AG20443 (cell line): ENCODE data around the gene HBG1.
"Not testable (repeated sequence)": the region's sequence is repeated elsewhere in the genome, so short reads cannot be mapped to it uniquely, and the experiment has no call there.

ENCODE experiments used
- DNase-seq: peaks from one replicate; pipeline ENCODE4 v3.0.0; 2012; ENCODE audit warnings: low spot score, mixed read lengths

HBG1 gene

DNA sequence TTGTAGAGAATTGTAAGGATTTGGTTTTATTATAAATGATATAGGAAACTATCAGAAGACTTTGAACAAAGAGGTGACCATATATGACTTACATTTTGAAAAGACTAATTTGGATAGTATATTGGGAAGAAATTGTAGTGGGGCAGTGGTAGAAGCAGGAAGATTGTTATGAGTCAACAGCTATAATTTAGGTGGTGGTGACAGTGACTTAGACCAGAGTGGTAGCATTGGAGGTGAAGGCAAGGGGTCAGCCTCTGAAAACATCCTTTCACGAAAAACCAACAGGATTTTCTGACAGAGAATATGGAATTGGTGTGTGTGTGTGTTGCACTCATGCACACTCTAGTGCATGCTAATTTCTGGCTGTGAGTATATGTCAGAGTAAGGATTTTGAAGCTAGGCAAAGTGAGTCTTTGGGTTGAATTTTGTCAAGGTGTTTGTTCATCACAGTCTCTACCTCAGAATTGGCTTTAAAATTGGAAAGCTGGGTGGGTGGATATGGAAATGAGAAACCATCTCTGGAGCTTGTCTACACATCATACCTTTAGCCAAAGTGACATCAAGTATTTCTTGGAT, 28.2 kb upstream of the HBG1 start:
- no peak for DNase-seq

DNA sequence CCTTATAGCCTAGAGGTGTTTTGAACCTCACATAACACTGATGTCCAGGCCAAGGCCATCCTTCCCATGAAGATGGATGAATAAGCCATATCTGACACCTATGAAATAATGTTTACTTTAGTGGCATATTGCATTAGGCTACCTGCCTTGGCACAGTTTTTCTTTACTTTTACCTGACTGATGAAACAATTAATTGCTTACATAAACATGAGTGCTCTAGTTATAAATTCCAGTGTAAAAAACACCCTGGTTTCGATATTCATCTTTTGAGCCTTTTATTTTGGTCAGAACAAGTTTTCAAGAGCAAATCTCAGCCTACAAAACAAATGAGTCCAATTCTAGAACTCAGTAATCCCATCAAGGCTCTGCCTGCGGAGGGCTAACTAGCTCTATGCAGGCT, 27.0 kb upstream of the HBG1 start:
- no peak for DNase-seq

DNA sequence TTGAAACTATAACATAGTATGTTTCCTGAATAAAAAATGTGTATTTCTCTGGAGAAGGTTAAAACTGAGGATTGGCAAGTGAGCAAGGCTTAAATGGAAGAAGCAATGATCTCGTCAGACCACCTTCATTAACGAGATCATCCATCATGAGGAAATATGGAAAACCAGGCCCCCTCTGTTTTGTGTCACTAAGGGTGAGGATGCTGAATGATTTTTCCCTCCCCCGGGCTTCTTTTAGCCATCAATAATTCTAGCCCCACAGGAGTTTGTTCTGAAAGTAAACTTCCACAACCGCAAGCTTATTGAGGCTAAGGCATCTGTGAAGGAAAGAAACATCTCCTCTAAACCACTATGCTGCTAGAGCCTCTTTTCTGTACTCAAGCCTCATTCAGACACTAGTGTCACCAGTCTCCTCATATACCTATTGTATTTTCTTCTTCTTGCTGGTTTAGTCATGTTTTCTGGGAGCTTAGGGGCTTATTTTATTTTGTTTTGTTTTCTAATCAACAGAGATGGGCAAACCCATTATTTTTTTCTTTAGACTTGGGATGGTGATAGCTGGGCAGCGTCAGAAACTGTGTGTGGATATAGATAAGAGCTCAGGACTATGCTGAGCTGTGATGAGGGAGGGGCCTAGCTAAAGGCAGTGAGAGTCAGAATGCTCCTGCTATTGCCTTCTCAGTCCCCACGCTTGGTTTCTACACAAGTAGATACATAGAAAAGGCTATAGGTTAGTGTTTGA, 25.9 kb upstream of the HBG1 start:
- no peak for DNase-seq

DNA sequence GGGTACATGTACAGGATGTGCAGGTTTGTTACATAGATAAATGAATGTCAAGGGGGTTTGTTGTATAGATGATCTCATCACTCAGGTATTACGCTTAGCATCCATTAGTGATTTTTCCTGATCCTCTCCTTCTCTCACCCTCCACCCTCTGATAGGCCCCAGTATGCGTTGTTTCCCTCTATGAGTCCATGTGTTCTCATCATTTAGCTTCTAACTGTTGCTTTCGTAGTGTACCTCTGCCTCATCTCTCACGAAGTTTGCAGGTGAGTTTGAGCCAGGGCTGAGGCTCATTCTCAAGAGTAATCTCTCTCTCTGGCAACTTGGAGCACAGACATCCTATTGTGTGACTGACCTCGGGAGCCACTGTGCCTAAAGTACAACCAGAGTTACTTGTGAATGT, 24.7 kb upstream of the HBG1 start:
- no peak for DNase-seq

DNA sequence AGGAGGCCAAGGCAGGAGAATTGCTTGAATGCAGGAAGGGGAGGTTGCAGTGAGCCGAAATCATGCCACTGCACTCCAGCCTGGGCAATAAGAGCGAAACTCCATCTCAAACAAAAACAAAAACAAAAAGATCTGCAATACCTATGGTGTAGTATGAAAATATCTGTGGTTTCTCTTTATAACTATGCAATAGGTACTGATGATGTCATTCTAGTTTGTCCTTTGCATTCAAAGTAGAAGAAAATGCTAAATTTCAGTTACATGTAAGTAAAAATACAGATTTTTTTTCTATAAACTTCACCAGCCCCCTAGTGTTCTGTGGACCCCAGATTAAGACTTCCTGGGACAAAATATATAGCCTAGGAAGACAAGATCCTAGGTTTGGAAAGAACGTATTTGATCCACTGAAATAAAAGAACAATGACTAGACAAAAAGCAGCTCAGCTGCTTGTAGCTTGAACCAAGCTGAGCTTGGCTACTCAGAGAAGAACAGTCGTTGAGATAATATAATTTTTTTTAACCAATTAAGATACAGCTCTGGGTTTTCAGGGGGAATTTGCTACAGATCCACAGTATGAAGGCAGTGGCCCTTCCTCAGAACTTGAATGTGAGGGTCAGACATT, 22.8 kb upstream of the HBG1 start:
- no peak for DNase-seq

DNA sequence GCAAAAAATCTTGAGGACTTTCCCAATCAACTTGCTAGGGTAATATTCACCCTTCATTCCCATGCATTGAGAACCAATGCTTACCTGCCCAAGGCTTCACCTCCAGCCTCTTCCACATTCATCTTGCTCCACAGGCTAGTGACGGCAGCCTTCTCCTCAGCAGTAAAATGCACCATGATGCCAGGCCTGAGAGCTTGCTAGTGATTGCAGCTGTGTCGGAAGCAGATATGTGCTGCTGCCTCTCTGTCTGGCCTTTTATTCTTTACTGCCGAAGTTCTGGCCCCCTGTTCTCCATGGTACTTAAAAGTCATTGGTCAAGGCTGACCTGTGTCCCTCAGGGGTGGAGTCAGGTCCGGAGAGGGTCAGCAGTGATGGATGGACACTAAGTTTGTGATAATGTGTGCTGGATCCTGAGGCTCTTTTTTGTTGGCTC, 20.1 kb upstream of the HBG1 start, which contains the start of gene HBE1:
Gene HBE1, minus strand, starts transcription at position 231 of the 433 bp plus-strand sequence. Its CDS starts 55 bp downstream, at position 176.
- DNase-seq: no peak

DNA sequence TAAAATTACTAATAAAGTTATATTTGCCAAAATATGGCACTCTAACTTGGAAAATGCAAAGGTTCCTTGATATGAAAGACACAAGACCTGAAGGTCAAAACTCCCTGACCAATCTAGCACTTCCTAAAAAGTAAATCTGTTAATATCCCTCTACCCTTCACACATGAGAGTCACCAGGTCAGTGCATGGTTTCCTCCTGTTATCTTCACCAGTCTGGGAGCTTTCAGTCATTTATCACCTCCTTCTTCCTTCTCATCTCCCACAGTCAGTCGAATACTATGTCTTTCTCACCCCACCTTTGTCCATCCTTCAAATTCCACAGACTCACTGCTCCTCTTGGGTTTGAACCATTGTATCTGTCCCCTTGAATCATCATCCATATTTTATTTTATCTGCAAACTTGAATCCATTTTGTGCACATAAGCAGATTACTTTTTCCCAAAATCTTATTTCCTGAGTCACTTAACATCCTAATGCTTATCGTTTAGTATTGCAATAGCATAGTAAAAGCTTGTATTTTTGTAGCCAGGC, 17.4 kb upstream of the HBG1 start:
- no peak for DNase-seq

DNA sequence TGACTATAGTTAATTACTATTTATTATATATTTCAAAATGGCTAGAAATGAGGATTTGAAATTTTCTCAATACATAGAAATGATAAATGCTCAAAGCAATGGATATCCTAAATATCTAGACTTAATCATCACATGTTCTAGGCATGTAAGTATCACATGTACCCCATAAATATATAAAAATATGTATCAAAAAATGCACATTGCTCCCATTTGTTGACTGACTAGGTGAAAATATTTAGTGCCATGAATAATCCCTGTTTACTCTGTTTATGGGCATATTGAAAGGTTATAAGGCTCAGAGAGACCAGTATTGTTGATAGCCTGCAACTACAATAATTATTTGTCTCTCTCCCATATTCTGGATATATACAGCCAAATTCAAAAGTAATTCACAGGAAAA, 17.0 kb upstream of the HBG1 start:
- no peak for DNase-seq

DNA sequence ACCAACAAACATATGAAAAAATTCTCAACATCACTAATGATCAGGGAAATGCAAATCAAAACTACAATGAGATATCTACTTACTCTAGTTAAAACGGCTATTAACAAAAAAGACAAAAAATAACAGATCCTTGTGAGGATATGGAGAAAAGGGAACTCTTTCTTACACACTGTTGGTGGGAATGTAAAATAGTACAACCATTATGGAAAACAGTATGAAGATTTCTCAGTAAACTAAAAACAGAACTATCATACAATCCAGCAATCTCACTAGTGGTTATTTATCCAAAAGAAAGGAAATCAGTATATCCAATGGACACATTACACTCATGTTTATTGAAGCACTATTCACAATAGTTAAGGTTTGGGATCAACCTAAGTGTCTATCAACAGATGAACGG, 16.2 kb upstream of the HBG1 start:
- DNase-seq: no peak

DNA sequence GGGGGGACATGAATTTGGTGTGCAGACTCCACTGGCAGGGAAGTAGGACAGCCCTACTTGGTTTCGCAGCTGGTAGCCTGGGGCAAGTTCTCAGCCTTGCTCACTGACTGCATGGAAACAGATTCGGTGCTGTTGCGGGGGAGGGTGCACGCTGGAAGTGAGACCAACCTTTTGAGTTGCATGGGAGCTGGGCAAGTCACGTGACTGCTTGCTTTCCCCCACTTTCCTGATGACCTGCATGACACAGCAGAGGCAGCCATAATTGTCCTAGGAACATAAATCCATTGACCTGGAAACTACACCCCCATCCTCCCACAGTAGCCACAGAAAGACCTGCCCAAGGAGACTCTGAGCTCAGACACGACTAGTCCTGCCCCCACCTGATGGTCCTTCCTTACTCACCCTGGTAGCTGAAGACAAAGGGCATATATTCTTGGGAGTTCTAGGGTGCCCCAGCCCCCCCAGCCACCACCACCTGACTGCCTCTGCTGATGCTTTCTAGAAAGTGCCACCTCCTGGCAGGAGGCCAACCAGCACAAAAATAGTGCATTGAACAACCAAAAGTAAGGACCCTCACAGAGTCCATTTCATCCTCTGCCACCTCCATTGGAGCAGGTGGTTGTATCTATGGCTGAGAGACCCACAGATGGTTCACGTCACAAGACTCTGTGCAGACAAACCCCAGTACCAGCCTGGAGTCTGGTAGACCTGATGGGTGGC, 9.0 kb upstream of the HBG1 start:
- no peak for DNase-seq

DNA sequence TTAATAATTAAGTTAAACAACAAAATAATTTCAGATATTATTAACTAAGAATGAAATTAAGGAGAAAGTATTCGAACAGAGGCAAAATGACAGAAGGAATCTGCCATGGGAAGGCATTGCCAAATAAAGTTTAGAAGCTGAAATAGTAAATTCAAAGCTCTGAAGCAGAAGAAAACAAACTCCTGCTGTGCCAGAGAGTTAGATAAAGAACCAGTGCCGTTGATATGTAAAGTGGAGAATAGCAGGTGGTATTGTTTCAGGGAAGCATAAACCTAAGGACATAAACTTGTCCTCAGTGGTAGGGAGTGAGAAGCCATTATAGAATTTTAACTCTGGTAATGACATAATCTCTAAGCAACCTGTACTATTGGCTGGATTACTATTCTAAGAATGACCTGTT, 7.6 kb upstream of the HBG1 start:
- no peak for DNase-seq

DNA sequence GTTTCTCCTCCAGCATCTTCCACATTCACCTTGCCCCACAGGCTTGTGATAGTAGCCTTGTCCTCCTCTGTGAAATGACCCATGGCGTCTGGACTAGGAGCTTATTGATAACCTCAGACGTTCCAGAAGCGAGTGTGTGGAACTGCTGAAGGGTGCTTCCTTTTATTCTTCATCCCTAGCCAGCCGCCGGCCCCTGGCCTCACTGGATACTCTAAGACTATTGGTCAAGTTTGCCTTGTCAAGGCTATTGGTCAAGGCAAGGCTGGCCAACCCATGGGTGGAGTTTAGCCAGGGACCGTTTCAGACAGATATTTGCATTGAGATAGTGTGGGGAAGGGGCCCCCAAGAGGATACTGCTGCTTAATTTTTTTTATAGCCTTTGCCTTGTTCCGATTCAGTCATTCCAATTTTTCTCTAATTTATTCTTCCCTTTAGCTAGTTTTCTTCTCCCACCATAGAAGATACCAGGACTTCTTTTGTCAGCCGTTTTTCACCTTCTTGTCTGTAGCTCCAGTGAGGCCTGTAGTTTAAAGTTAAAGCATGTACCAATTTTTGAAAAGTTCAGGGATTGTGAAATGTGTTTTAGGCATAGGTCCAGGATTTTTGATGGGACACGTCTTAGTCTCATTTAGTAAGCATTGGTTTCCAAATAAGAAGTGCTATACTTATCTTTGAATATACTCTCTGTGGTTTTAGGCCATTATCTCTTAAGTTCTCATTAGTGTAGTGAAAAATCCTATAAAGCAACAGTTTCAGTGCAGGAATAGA, 5.2 kb upstream of the HBG1 start, which contains the start of gene HBG2:
Gene HBG2, minus strand, starts transcription at position 136 of the 768 bp plus-strand sequence. Its CDS starts 53 bp downstream, at position 83.
- not testable (repeated sequence) for DNase-seq

DNA sequence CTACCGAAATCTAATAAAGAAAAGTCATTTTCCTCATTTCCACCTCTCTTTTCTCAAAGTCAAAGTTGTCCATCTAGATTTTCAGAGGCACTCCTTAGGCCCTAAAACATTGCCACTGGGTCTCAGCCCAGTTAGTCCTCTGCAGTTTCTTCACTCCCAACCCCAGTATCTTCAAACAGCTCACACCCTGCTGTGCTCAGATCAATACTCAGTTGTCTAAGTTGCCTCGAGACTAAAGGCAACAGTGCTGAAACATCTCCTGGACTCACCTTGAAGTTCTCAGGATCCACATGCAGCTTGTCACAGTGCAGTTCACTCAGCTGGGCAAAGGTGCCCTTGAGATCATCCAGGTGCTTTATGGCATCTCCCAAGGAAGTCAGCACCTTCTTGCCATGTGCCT, 4.4 kb upstream of the HBG1 start:
- not testable (repeated sequence) for DNase-seq

DNA sequence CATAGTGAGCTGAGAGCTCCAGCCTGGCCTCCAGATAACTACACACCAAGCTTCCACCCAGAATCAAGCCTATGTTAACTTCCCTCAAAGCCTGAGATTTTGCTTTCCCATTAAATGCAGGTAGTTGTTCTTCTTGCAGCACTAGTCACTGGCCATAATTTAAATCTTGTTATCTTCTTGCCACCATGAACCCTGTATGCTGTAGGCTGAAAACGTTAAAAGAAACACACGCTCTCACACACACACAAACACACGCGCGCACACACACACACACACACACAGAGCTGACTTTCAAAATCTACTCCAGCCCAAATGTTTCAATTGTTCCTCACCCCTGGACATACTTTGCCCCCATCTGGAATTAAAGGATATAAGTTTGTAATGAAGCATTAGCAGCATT, 3.8 kb upstream of the HBG1 start:
- not testable (repeated sequence) for DNase-seq

DNA sequence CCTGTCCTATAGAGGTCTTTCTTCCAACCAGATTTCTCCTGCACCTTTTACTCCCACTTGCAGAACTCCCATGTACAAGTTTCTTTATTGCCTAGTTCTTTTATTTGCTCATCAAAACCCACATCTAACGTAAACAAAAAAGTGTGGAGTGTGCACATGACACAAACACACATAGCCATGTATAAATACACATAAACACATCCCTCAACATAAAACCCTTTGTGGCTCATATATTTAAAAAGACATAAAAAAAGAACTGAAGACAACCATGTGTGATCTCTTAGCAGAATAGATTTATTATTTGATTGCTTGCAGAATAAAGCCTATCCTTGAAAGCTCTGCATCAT, 3.2 kb upstream of the HBG1 start:
- DNase-seq: no peak

DNA sequence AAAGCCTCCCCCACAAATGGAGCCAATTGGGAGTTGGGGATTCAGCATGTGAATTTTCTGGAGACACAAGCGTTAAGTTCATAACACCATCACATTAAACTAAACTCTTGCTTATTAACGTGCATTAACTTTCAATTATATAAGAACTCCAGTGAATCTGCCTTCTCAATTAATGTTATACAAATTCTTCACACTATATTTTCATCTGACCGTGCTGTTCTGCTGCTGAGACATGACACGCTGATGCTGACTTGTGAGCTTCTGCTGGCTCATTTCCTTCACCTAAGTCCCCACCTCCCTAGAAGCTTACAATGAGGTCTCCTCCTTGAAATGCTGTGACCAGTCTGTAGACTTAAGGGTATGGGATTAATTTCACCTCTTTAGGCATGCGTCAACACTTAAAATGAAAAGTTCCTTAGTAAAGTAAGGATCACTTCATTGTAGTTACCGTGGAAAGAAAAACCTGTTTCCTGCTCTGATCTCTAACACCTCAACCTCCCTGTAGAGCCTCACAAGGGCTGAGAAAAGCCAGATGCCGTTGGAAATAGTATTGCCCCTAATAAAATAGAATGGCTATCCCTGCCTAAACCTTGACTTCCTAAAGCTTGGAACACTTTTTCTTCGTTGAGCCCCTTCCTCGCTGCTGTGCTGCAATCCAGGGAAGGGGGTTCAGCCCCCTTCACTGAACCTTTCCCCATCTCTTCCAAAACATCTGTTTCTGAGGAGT, 2.7 kb upstream of the HBG1 start:
- DNase-seq: no peak

DNA sequence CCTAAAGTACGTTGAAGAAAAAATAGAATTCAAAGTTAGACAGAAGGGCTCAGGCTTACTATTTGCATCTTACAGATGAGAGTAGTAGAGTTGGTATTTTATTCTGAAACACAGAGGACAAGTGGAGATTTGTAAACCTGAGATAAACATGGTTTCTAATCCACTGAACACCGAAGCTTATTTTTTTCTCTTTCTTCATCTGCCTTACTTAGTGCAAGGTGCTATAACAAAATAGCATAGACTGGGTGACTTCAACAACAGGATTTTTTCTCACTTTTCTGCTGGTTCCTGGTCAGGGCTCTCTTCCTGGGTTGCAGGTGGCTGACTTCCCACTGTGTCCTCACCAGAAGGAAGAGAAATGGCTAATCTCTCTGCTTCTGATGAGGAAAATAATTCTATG, 2.1 kb upstream of the HBG1 start:
- no peak for DNase-seq

DNA sequence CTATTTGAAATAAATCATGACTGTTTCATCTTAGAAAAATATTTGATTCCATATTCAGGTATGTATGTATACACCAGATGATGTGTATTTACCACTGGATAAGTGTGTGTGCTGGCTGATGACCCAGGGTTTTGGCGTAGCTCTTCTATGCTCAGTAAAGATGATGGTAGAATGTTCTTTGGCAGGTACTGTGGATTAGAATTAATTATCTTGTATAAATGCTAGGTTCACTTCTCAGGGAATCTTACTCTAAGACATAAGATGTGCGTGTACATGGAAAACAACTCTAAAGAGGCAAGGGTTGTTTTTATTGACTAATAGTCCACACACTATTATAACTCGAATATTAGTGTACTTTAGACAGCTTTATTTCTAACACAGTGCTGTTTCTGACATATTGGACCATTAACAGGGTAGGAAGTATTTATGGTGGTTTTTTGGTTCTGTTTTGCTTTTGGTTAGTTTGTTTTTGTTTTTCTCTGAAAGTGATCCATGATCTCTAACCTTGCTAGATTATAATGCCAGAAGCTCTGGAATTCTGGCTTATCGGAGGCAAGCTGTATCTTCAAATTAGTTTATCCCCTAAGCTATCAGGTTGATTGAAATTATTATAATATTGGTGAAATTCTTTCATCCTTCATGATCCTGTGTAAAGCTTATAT, 1.0 kb upstream of the HBG1 start:
- DNase-seq: no peak

DNA sequence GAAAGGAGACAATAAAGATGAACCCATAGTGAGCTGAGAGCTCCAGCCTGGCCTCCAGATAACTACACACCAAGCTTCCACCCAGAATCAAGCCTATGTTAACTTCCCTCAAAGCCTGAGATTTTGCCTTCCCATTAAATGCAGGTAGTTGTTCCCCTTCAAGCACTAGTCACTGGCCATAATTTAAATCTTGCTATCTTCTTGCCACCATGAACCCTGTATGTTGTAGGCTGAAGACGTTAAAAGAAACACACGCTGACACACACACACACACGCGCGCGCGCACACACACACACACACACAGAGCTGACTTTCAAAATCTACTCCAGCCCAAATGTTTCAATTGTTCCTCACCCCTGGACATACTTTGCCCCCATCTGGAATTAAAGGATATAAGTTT, 1.2 kb downstream of the HBG1 start:
- not testable (repeated sequence) for DNase-seq

DNA sequence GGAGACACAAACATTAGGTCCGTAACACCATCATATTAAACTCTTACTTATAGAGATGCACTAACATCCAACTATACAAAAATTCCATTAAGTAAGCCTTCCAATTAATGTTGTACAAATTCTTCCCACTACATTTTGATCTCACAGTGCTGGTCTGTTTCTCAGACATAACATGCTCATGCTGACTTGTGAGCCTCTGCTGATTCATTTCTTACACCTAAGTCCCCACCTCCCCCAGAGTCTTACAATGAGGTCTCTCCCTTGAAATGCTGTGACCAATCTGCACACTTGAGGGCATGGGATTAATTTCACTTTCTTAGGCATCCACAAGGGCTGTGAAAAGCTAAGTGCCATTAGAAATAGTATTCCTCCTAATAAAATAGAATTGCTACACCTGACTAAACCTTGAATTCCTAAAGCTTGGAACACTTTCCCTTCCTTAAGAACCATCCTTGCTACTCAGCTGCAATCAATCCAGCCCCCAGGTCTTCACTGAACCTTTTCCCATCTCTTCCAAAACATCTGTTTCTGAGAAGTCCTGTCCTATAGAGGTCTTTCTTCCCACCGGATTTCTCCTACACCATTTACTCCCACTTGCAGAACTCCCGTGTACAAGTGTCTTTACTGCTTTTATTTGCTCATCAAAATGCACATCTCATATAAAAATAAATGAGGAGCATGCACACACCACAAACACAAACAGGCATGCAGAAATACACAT, 2.0 kb downstream of the HBG1 start:
- DNase-seq: no peak
